Activated T-cell treated with anti-CD3 and anti-CD28 coated beads for 24 hours (primary cell): Measurements from ENCODE around the gene P2RX4.
"Not testable (repeated sequence)": the region's sequence is repeated elsewhere in the genome, so short reads cannot be mapped to it uniquely, and the experiment has no call there.

Experiments used
- DNase-seq: peaks from one replicate; pipeline ENCODE4 v3.0.0-alpha.2; 2020; ENCODE audit warnings: low read depth

The P2RX4 gene

GRCh38 chr12:121279071-121279375 is 69.1 kb downstream of the P2RX4 start:
- no peak for DNase-seq

- DNase-seq = no peak
These were observed 69.6 kb downstream of the P2RX4 start for GRCh38 chr12:121279507-121279915.

GRCh38 chr12:121280531-121280930 is 70.6 kb downstream of the P2RX4 start:
- not testable (repeated sequence) for DNase-seq

DNA sequence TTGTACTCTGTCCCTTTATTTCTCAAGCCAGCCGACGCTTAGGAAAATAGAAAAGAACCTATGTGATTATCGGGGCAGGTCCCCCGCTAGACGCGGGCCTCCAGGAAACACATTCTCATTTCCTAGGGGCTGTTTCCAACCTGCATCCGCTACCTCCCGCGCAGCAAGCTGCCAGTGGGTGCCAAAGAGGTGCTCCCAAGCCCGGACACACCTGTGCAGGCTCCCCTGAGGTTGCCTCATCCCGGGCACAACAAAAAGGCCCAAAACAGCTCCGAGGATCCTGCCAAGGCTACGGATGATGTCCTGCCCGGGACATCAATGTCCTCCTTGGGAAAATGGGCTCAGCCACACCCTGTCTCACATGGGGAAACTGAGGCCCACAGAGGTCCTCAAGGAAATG is 71.2 kb downstream of the P2RX4 start:
- DNase-seq = not testable (repeated sequence)

- no peak for DNase-seq
These were observed 72.3 kb downstream of the P2RX4 start for GRCh38 chr12:121282072-121282742.

DNA sequence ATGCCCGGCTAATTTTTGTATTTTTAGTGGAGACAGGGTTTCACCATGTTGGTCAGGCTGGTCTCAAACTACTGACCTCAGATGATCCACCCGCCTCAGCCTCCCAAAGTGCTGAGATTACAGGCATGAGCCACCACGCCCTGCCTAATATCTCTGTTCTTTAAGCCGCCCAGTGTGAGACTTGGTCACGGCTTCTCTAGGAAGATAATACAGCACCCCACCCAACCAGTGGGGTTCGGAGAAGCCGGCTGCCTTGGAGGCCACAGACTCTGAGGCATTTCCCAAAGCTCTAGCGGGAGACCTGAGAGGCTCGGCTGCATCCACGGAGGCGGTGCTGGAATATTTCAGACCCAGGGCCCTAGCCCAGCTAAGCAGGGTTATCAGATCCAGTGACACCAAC is 73.0 kb downstream of the P2RX4 start:
- DNase-seq = not testable (repeated sequence)

DNA sequence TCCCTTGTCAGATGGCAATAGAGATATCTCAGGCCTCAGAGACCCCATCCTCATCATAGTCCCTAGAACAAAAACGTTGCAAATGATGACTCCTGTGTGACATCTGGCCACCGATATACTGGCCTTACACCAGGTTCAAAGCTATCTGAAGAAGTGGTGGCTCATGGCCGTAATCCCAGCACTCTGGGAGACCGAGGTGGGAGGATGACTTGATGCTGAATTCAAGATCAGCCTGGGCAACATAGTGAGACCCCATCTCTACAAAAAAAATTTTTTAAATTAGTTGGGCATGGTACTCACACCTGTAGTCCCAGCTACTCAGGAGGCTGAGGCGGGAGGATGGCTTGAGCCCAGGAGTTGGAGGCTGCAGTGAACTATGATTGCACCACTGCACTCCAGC is 73.5 kb downstream of the P2RX4 start:
- no peak for DNase-seq
